A549 (cell line): Measurements from ENCODE around the gene HEYL. TPM values are rescaled to one million over a fixed set of nuclear protein-coding genes. Genes with fewer than 3 reads are reported as not detected.
A peak's percentile ranks its signal among the peaks of the same experiment; 100 is the strongest.
"Not testable (repeated sequence)": the region's sequence is repeated elsewhere in the genome, so short reads cannot be mapped to it uniquely, and the experiment has no call there.

Source experiments
- ATAC-seq, 2 experiments: fragments of 200-7000 bp in 1 of 2; fragments of >200 bp in 1 of 2; cut with Nextera tagmentation in 1 of 2; cut with Tn5 transposase in 1 of 2; 3 replicates each; pipeline versions ENCODE4 v1.8.0 to v1.9.1; 2018 to 2020; ENCODE audit warnings: mild to moderate bottlenecking in 1 of 2, moderate library complexity in 1 of 2
- CTCF ChIA-PET: fragments of 300-600 bp; sonication (Branson Sonifier 250); formaldehyde crosslinking; extraction: SDS; loops from one replicate; lab custom pipeline; 2021; ENCODE audit warnings: antibody characterized with exemption, inconsistent platforms; lab: Yijun Ruan, JAX
- POLR2A ChIA-PET: fragments of 350-600 bp; formaldehyde crosslinking; extraction: SDS; loops from one replicate; lab custom pipeline; 2021; ENCODE audit warnings: antibody characterized with exemption, inconsistent platforms; lab: Yijun Ruan, JAX
- DNase-seq, 2 experiments: peaks; one replicate each; pipeline versions ENCODE4 v3.0.0 to v3.0.0-alpha.2; 2011 to 2016; ENCODE audit warnings: low read depth in 1 of 2, low spot score in 1 of 2
- FAIRE-seq: peaks from 2 replicates; lab custom pipeline; 2011; peaks lifted over from hg19 to GRCh38; lab: Jason Lieb, UNC
- H3K27ac ChIP-seq, 2 experiments: fragments of >200 bp; sonication (Bioruptor Twin); formaldehyde crosslinking; 3 replicates each; pipeline ENCODE4 v1.5.1; 2016 to 2017
- H3K4me1 ChIP-seq: fragments of >200 bp; sonication (Bioruptor Twin); formaldehyde crosslinking; 3 replicates; pipeline ENCODE4 v1.6.1; 2016
- H3K4me2 ChIP-seq: fragments of >200 bp; sonication (Bioruptor Twin); formaldehyde crosslinking; 3 replicates; pipeline ENCODE4 v1.6.1; 2016
- H3K4me3 ChIP-seq: fragments of >200 bp; sonication (Bioruptor Twin); formaldehyde crosslinking; 3 replicates; pipeline ENCODE4 v1.5.1; 2016
- H3K9me3 ChIP-seq: fragments of >200 bp; sonication (Bioruptor Twin); formaldehyde crosslinking; 3 replicates; pipeline ENCODE4 v1.6.1; 2016
- ATOH8 ChIP-seq: fragments of 250-450 bp; sonication (Bioruptor Pico); IDR thresholded peaks from 2 replicates; pipeline ENCODE4 v1.5.0; 2020; ENCODE audit warnings: low read depth, mild to moderate bottlenecking, moderate library complexity
- BHLHE40 ChIP-seq: IDR thresholded peaks from 2 replicates; pipeline ENCODE4 v1.6.1; 2012; ENCODE audit warnings: low read depth, low read length, inconsistent platforms
- CTCF ChIP-seq: fragments of >200 bp; sonication (Bioruptor Twin); formaldehyde crosslinking; IDR thresholded peaks from 3 replicates; pipeline ENCODE4 v1.5.1; 2016
- E2F6 ChIP-seq: IDR thresholded peaks from 2 replicates; pipeline ENCODE4 v1.6.1; 2012; ENCODE audit warnings: low read depth, borderline replicate concordance
- EP300 ChIP-seq, 2 experiments: fragments of >200 bp; sonication (Bioruptor Twin); formaldehyde crosslinking; IDR thresholded peaks; 2 replicates in 1 of 2; 3 replicates in 1 of 2; pipeline ENCODE4 v1.6.1; 2016 to 2017
- ESRRA ChIP-seq: fragments of 150-350 bp; IDR thresholded peaks from 2 replicates; pipeline ENCODE4 v1.6.1; 2014; ENCODE audit warnings: mild to moderate bottlenecking, low read length, borderline replicate concordance
- HOXA7 ChIP-seq: fragments of 250-450 bp; sonication (Bioruptor Pico); IDR thresholded peaks from 2 replicates; pipeline ENCODE4 v1.5.0; 2020; ENCODE audit warnings: mild to moderate bottlenecking, moderate library complexity
- HOXB5 ChIP-seq: fragments of 250-450 bp; sonication (Bioruptor Pico); IDR thresholded peaks from 2 replicates; pipeline ENCODE4 v1.5.0; 2020; ENCODE audit warnings: mild to moderate bottlenecking, moderate library complexity
- JUN ChIP-seq, 2 experiments: fragments of >200 bp; sonication (Bioruptor Twin); formaldehyde crosslinking; IDR thresholded peaks; 2 replicates in 1 of 2; 3 replicates in 1 of 2; pipeline ENCODE4 v1.6.1; 2016 to 2017
- JUNB ChIP-seq: fragments of >200 bp; sonication (Bioruptor Twin); formaldehyde crosslinking; IDR thresholded peaks from 2 replicates; pipeline ENCODE4 v1.6.1; 2016
- KDM1A ChIP-seq: fragments of 200-600 bp; sonication (generic); IDR thresholded peaks from 2 replicates; pipeline ENCODE4 v1.6.1; 2016; ENCODE audit warnings: low read depth, mild to moderate bottlenecking
- KDM5A ChIP-seq: fragments of 200-600 bp; sonication (generic); IDR thresholded peaks from 2 replicates; pipeline ENCODE4 v1.6.1; 2016; ENCODE audit warnings: antibody characterized with exemption, mild to moderate bottlenecking
- MAFK ChIP-seq: fragments of 450-650 bp; IDR thresholded peaks from 2 replicates; pipeline ENCODE4 v1.6.1; 2014; ENCODE audit not compliant: partially characterized antibody
- MAX ChIP-seq: IDR thresholded peaks from 2 replicates; pipeline ENCODE4 v1.6.1; 2012
- NR3C1 ChIP-seq: fragments of >200 bp; sonication (Bioruptor Twin); formaldehyde crosslinking; IDR thresholded peaks from 3 replicates; pipeline ENCODE4 v1.6.1; 2017
- PHF8 ChIP-seq: fragments of 200-600 bp; sonication (generic); IDR thresholded peaks from 2 replicates; pipeline ENCODE4 v1.6.1; 2016; ENCODE audit warnings: low read depth, mild to moderate bottlenecking, antibody characterized with exemption, moderate library complexity, borderline replicate concordance
- POLR2A ChIP-seq: IDR thresholded peaks from 2 replicates; pipeline ENCODE4 v1.6.1; 2012; ENCODE audit warnings: mild to moderate bottlenecking, low read length
- RFX5 ChIP-seq: fragments of 450-650 bp; IDR thresholded peaks from 2 replicates; pipeline ENCODE4 v1.7.1; 2014; ENCODE audit warnings: antibody characterized with exemption, mild to moderate bottlenecking, moderate library complexity
- SMC3 ChIP-seq: fragments of >200 bp; sonication (Bioruptor Twin); formaldehyde crosslinking; IDR thresholded peaks from 3 replicates; pipeline ENCODE4 v1.6.1; 2018; ENCODE audit warnings: inconsistent platforms
- ZC3H11A ChIP-seq: fragments of 450-650 bp; IDR thresholded peaks from 2 replicates; pipeline ENCODE4 v1.6.1; 2014; ENCODE audit warnings: antibody characterized with exemption, mild to moderate bottlenecking
- ZSCAN20 ChIP-seq: fragments of 250-450 bp; sonication (Bioruptor Pico); IDR thresholded peaks from 2 replicates; pipeline ENCODE4 v1.8.0; 2022; ENCODE audit warnings: mild to moderate bottlenecking, moderate library complexity
- WGBS: methylation state at CpG from one replicate; pipeline ENCODE4 v1.1.6; 2017; ENCODE audit errors: missing lambda C conversion rate; 5-methylcytosine and 5-hydroxymethylcytosine counted together
- polyA plus RNA-seq, 4 experiments: library from polyadenylated mRNA; depleted of rRNA in 3 of 4; stranded (reverse); fragments of >200 nt; fragmentation: RNase III in 1 of 4; extraction: RNeasy Plus Mini Kit Qiagen cat#74134 plus additional on column Dnase treatment in 1 of 4; gene quantifications; 2 replicates in 3 of 4; 3 replicates in 1 of 4; pipeline ENCODE4 v1.2.3, GENCODE V29; 2011 to 2017

The HEYL gene
- polyA plus RNA-seq, 2 of the 4 experiments (the other 2 are of a cell fraction), result 2.2 to 2.3 TPM

GRCh38 chr1:39601667-39602255 is 37.7 kb downstream of the HEYL start:
- H3K9me3 ChIP-seq, ATAC-seq, H3K27ac ChIP-seq, H3K4me2 ChIP-seq, H3K4me1 ChIP-seq, DNase-seq, POLR2A ChIA-PET, FAIRE-seq, H3K4me3 ChIP-seq: not testable (repeated sequence)
- CTCF ChIA-PET, result interaction anchor here (0.7 kb wide), 1 partner anchor 52 kb away, joined by 3 read pairs; no protein-coding TSS in a partner anchor
- peak; percentile 20 for TF ChIP-seq MAFK
- WGBS, result 83% methylated on average over 8 of the region's 8 CpGs

GRCh38 chr1:39596163-39596562 is 43.3 kb downstream of the HEYL start:
- Histone ChIP-seq H3K9me3 (no peaks in the 10 kb centered on the region), H3K4me1 (no peaks in the 10 kb centered on the region), H3K27ac (no peak overlapping the region), H3K4me3 (no peak overlapping the region), H3K4me2 (no peak overlapping the region)
- FAIRE-seq (no peak), ATAC-seq (no peak), DNase-seq (no peak)
- CTCF ChIA-PET, result interaction anchor here (1.3 to 2.0 kb wide), 3 partner anchors 10 to 82 kb away, joined by 3 to 7 read pairs (median 5); no protein-coding TSS in a partner anchor
- POLR2A ChIA-PET, result no interaction called here
- TF ChIP-seq HOXB5, result no peak
- no peak for TF ChIP-seq ESRRA
- no peak for TF ChIP-seq EP300 (IDR thresholded peaks at IDR 0.05)
- no peak for TF ChIP-seq MAX
- no peak for TF ChIP-seq ATOH8 (CRISPR knock-in tag)
- no peak for TF ChIP-seq KDM5A
- WGBS, result 100% methylated on average over 2 of the region's 6 CpGs

- no peak for DNase-seq
- CTCF ChIA-PET, result no interaction called here
- Histone ChIP-seq H3K9me3 (no peaks in the 10 kb centered on the region), H3K4me2 (no peak overlapping the region), H3K4me3 (no peak overlapping the region), H3K4me1 (no peaks in the 10 kb centered on the region), H3K27ac (no peak overlapping the region)
- POLR2A ChIA-PET, result no interaction called here
- no peak for TF ChIP-seq KDM5A
- no peak for TF ChIP-seq JUN (IDR thresholded peaks at IDR 0.05)
- TF ChIP-seq JUNB, result no peak
- no peak for TF ChIP-seq PHF8
- TF ChIP-seq ZC3H11A, result no peak
- FAIRE-seq, result no peak
- WGBS, result 90% methylated on average over 1 of the region's 4 CpGs
- ATAC-seq, result no peak
Observed at GRCh38 chr1:39593386-39593785, 46.1 kb downstream of the HEYL start.

GRCh38 chr1:39592069-39592468 is 47.4 kb downstream of the HEYL start:
- WGBS, result 53% methylated on average over 4 of the region's 4 CpGs
- POLR2A ChIA-PET, result no interaction called here
- H3K27ac ChIP-seq, result no peak overlapping the region
- no peaks in the 10 kb centered on the region for H3K4me1 ChIP-seq
- FAIRE-seq (no peak), DNase-seq (no peak), ATAC-seq (no peak)
- CTCF ChIA-PET, result interaction anchor here (1.0 to 1.5 kb wide), 2 partner anchors 14 to 62 kb away, joined by 5 read pairs; no protein-coding TSS in a partner anchor
- H3K4me2 ChIP-seq, result no peak overlapping the region
- TF ChIP-seq HOXA7 (CRISPR knock-in tag), result no peak
- H3K4me3 ChIP-seq, result no peak overlapping the region
- no peaks in the 10 kb centered on the region for H3K9me3 ChIP-seq

- Histone ChIP-seq H3K4me2 (no peak overlapping the region), H3K4me3 (no peak overlapping the region), H3K27ac (no peak overlapping the region), H3K4me1 (no peaks in the 10 kb centered on the region), H3K9me3 (no peaks in the 10 kb centered on the region)
- ATAC-seq, result no peak
- 86% methylated on average over 7 of the region's 7 CpGs for WGBS
- ChIA-PET CTCF (interaction anchor here (1.3 kb wide), 1 partner anchor 13 kb away, joined by 3 read pairs; no protein-coding TSS in a partner anchor), POLR2A (no interaction called here)
- no peak for DNase-seq
- FAIRE-seq, result no peak
- TF ChIP-seq MAFK, result no peak
- no peak for TF ChIP-seq NR3C1
- no peak for TF ChIP-seq ATOH8 (CRISPR knock-in tag)
- TF ChIP-seq POLR2A, result no peak
- no peak for TF ChIP-seq E2F6
- TF ChIP-seq CTCF, result no peak
- TF ChIP-seq RFX5, result no peak
- no peak for TF ChIP-seq SMC3
- no peak for TF ChIP-seq KDM5A
- no peak for TF ChIP-seq ESRRA
- TF ChIP-seq BHLHE40, result no peak
- no peak for TF ChIP-seq ZSCAN20 (CRISPR knock-in tag)
- TF ChIP-seq KDM1A, result no peak
Observed at GRCh38 chr1:39590546-39590945, 48.9 kb downstream of the HEYL start.
